SK-N-SH (cell line): Measurements from ENCODE around the gene UNC93B1.
A peak's percentile ranks its signal among the peaks of the same experiment; 100 is the strongest.

ENCODE experiments used
- CTCF ChIP-seq: fragments of 200-600 bp; sonication (generic); IDR thresholded peaks from 2 replicates; pipeline ENCODE4 v1.6.1; 2017; ENCODE audit warnings: antibody characterized with exemption, mild to moderate bottlenecking, moderate library complexity
- GATA2 ChIP-seq: sonication (generic); formaldehyde crosslinking; IDR thresholded peaks from 2 replicates; pipeline ENCODE4 v1.5.0; 2020; ENCODE audit warnings: mild to moderate bottlenecking, missing genetic modification reagents
- POLR2AphosphoS5 ChIP-seq: IDR thresholded peaks from 2 replicates; pipeline ENCODE4 v1.6.1; 2012; ENCODE audit warnings: low read depth, low read length
- RCOR1 ChIP-seq: fragments of 150-350 bp; IDR thresholded peaks from 2 replicates; pipeline ENCODE4 v1.6.1; 2017; ENCODE audit warnings: antibody characterized with exemption, low read length
- SIN3A ChIP-seq: IDR thresholded peaks from 2 replicates; pipeline ENCODE4 v1.6.1; 2012; ENCODE audit warnings: low read depth, mild to moderate bottlenecking, low read length, moderate library complexity, borderline replicate concordance
- TF ChIP-seq, protein P1 (sequence below): IDR thresholded peaks from 2 replicates; pipeline ENCODE4 v1.4.0; 2012; ENCODE audit warnings: low read depth

DNA sequence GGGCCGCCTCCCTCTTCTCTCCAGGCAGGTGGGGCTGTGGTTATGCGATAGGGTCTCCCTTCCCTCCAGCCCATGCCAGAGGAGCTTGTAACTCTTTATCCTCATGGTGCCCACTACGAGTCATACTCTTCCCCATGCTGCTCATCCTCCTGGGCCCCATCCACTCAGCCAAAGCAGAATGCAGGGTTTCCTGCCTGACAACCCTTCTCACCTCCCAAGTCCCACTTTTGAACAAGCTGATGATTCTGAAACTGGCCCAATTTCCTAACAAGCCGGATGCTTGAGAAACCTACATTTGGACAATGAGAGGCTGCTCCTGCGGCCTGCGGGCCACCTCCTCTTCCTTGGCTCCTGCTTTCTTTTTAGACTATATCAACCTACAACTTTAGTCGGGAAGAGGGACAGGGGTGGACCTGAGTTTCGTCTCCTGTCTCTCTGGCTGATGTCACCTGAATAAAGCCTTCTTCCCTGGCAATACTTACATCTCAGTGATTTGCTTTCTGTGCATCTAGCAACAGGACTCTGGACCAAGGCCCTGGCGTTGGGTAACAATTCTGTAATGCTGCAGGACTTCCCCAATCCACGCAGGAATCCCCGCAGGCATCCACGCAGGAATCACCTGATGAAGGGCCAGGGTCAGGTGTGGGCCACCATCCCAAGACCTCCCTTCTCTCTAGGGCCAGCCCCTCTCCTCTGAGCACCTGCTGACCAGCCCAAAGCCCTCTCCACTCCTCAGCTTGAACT lies 25.1 kb upstream of the UNC93B1 start:
- TF ChIP-seq, protein P1, sequence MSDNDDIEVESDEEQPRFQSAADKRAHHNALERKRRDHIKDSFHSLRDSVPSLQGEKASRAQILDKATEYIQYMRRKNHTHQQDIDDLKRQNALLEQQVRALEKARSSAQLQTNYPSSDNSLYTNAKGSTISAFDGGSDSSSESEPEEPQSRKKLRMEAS = 0 out of 2 replicates have a peak, but pooled peaks have one; percentile 29
- TF ChIP-seq GATA2 (CRISPR knock-in tag) (no peak), SIN3A (no peak), RCOR1 (no peak), POLR2AphosphoS5 (no peak), CTCF (no peak)
